Activated CD4-positive, alpha-beta T cell treated with anti-CD3 and anti-CD28 coated beads, Interleukin-2, amount 50 U/mL, for 24 hours (primary cell): Measurements from ENCODE around the gene CTDSPL2.
A peak's percentile ranks its signal among the peaks of the same experiment; 100 is the strongest.
"Not testable (repeated sequence)": the region's sequence is repeated elsewhere in the genome, so short reads cannot be mapped to it uniquely, and the experiment has no call there.

Experiments
- DNase-seq, 2 donors: peaks; one replicate each; pipeline ENCODE4 v3.0.0-alpha.2; 2020; ENCODE audit warnings: low read depth in 1 of 2, low spot score in 1 of 2

CTDSPL2 gene

GRCh38 chr15:44426975-44427755 is at the start of gene CTDSPL2:
CTDSPL2 (plus strand) TSS chr15:44427629; CDS start chr15:44459015, 31,386 bp downstream.
- peak; percentile 91 to 92 for DNase-seq

- no peak for DNase-seq
Measured at GRCh38 chr15:44381236-44381635, 46.2 kb upstream of the CTDSPL2 start.

GRCh38 chr15:44385344-44385942 is 42.0 kb upstream of the CTDSPL2 start:
- DNase-seq, result no peak

GRCh38 chr15:44394062-44394461 is 33.4 kb upstream of the CTDSPL2 start:
- no peak for DNase-seq

GRCh38 chr15:44394562-44394961 is 32.9 kb upstream of the CTDSPL2 start:
- no peak for DNase-seq

- DNase-seq, result no peak
Measured at GRCh38 chr15:44397869-44398268, 29.6 kb upstream of the CTDSPL2 start.

GRCh38 chr15:44414001-44414400 is 13.4 kb upstream of the CTDSPL2 start:
- DNase-seq, result no peak

- DNase-seq, result no peak
Measured at GRCh38 chr15:44427756-44428724, 611 bp downstream of the CTDSPL2 start.

GRCh38 chr15:44435893-44436667 is 8.7 kb downstream of the CTDSPL2 start:
- no peak for DNase-seq

- no peak for DNase-seq
Measured at GRCh38 chr15:44438402-44438801, 11.0 kb downstream of the CTDSPL2 start.

GRCh38 chr15:44441095-44441501 is 13.7 kb downstream of the CTDSPL2 start:
- DNase-seq, result no peak

GRCh38 chr15:44443515-44443914 is 16.1 kb downstream of the CTDSPL2 start:
- no peak for DNase-seq

- no peak for DNase-seq
Measured at GRCh38 chr15:44447772-44448376, 20.4 kb downstream of the CTDSPL2 start.

GRCh38 chr15:44450172-44450571 is 22.7 kb downstream of the CTDSPL2 start:
- DNase-seq, result no peak

GRCh38 chr15:44453578-44454283 is 26.3 kb downstream of the CTDSPL2 start:
- not testable (repeated sequence) for DNase-seq

GRCh38 chr15:44458429-44458828 is 31.0 kb downstream of the CTDSPL2 start:
- no peak for DNase-seq

- no peak for DNase-seq
Measured at GRCh38 chr15:44468709-44469385, 41.4 kb downstream of the CTDSPL2 start.

- DNase-seq, result no peak
Measured at GRCh38 chr15:44471885-44472455, 44.5 kb downstream of the CTDSPL2 start.

- no peak for DNase-seq
Measured at GRCh38 chr15:44479343-44479742, 51.9 kb downstream of the CTDSPL2 start.
